GM15510 (cell line): ENCODE data around the gene GIMAP5.

ENCODE experiments used
- POLR2A ChIP-seq: IDR thresholded peaks from 3 replicates; pipeline ENCODE4 v1.6.1; 2011; ENCODE audit warnings: borderline replicate concordance; ENCODE audit not compliant: insufficient read length; ENCODE audit errors: extremely low read depth

Gene GIMAP5

GRCh38 chr7:150731916-150732315, 5.3 kb upstream of the GIMAP5 start:
- TF ChIP-seq POLR2A = no peak

GRCh38 chr7:150732786-150733481, 4.3 kb upstream of the GIMAP5 start:
- TF ChIP-seq POLR2A = no peak

- TF ChIP-seq POLR2A = no peak
Observed at GRCh38 chr7:150733482-150734095, 3.6 kb upstream of the GIMAP5 start.

- no peak for TF ChIP-seq POLR2A
Observed at GRCh38 chr7:150734254-150734653, 3.0 kb upstream of the GIMAP5 start.

GRCh38 chr7:150735596-150736358, 1.4 kb upstream of the GIMAP5 start:
- TF ChIP-seq POLR2A = no peak

GRCh38 chr7:150736864-150737263, 354 bp upstream of the GIMAP5 start:
- no peak for TF ChIP-seq POLR2A

GRCh38 chr7:150738092-150738491, 874 bp downstream of the GIMAP5 start:
- TF ChIP-seq POLR2A = no peak

- no peak for TF ChIP-seq POLR2A
Observed at GRCh38 chr7:150738591-150739001, 1.4 kb downstream of the GIMAP5 start.

GRCh38 chr7:150739033-150739432, 1.8 kb downstream of the GIMAP5 start:
- TF ChIP-seq POLR2A = no peak

- no peak for TF ChIP-seq POLR2A
Observed at GRCh38 chr7:150740053-150740452, 2.8 kb downstream of the GIMAP5 start.

GRCh38 chr7:150742286-150742968, 5.2 kb downstream of the GIMAP5 start:
- no peak for TF ChIP-seq POLR2A

- TF ChIP-seq POLR2A = no peak
Observed at GRCh38 chr7:150744041-150744656, 6.9 kb downstream of the GIMAP5 start.

GRCh38 chr7:150745086-150745485, 7.9 kb downstream of the GIMAP5 start:
- TF ChIP-seq POLR2A = no peak

GRCh38 chr7:150745876-150746275, 8.7 kb downstream of the GIMAP5 start:
- no peak for TF ChIP-seq POLR2A

GRCh38 chr7:150746921-150747320, 9.7 kb downstream of the GIMAP5 start:
- TF ChIP-seq POLR2A = no peak

- TF ChIP-seq POLR2A = no peak
Observed at GRCh38 chr7:150748376-150748775, 11.2 kb downstream of the GIMAP5 start.

GRCh38 chr7:150751702-150752101, 14.5 kb downstream of the GIMAP5 start:
- TF ChIP-seq POLR2A = no peak
